HCT116 (cell line): ENCODE data around the gene SPPL2B. TPM values are rescaled to one million over a fixed set of nuclear protein-coding genes. Genes with fewer than 3 reads are reported as not detected.
"Not testable (repeated sequence)": the region's sequence is repeated elsewhere in the genome, so short reads cannot be mapped to it uniquely, and the experiment has no call there.

ENCODE experiments used
- ATAC-seq: fragments of 200-7000 bp; cut with Tn5 transposase; 2 replicates; pipeline ENCODE4 v1.9.1; 2020; ENCODE audit warnings: mild to moderate bottlenecking, moderate library complexity
- BruUV-seq: library from RNA; stranded (reverse); fragments of 400-500 nt; replicated peaks from 2 replicates; lab custom pipeline; 2021; lab: Mats Ljungman, UMichigan
- CTCF ChIA-PET: fragments of 300-600 bp; sonication (Branson Sonifier 250); formaldehyde crosslinking; loops from one replicate; lab custom pipeline; 2021; ENCODE audit warnings: antibody characterized with exemption; lab: Charles Lee
- POLR2A ChIA-PET: fragments of 300-600, 350-600 bp; sonication (Branson Sonifier 250); formaldehyde crosslinking; loops from one replicate; lab custom pipeline; 2021; ENCODE audit warnings: antibody characterized with exemption; lab: Charles Lee
- RAD21 ChIA-PET, 2 experiments: fragments of 300-600 bp; sonication (Branson Sonifier 250); formaldehyde crosslinking; loops; one replicate each; lab custom pipeline; 2023; ENCODE audit warnings: low total read pairs in 2 of 2; ENCODE audit not compliant: uncharacterized antibody in 2 of 2, unreplicated experiment in 2 of 2, low non-redundant PET in 1 of 2; lab: Charles Lee
- DNase-seq: peaks from one replicate; pipeline ENCODE4 v3.0.0-alpha.2; 2010; ENCODE audit warnings: low read depth, low spot score
- H2AFZ ChIP-seq: fragments of 200-600 bp; shearing (Covaris generic), sonication (generic); 2 replicates; pipeline ENCODE4 v1.6.1; 2017; ENCODE audit warnings: low read depth, mixed run types, mixed read lengths, antibody characterized with exemption, low read length; ENCODE audit not compliant: poor library complexity, severe bottlenecking
- H3K27ac ChIP-seq: 2 replicates; pipeline ENCODE4 v1.5.1; 2012; ENCODE audit warnings: low read depth, low read length
- H3K27me3 ChIP-seq: fragments of 200-600 bp; sonication (generic); 2 replicates; pipeline ENCODE4 v1.6.1; 2016; ENCODE audit warnings: mixed run types, low read length, mixed read lengths; ENCODE audit not compliant: insufficient read depth
- H3K36me3 ChIP-seq, 2 experiments: fragments of 200-500 bp in 1 of 2; fragments of 200-600 bp in 1 of 2; sonication (Bioruptor generic) in 1 of 2; sonication (generic) in 1 of 2; 2 replicates each; pipeline versions ENCODE4 v1.5.1 to v1.6.1; 2014 to 2016; ENCODE audit warnings: low read length in 2 of 2, inconsistent platforms in 1 of 2, mixed read lengths in 1 of 2, mixed run types in 1 of 2; ENCODE audit not compliant: insufficient read depth in 2 of 2, control insufficient read depth in 1 of 2
- H3K4me1 ChIP-seq, 2 experiments: fragments of 200-600 bp in 1 of 2; sonication (generic) in 1 of 2; 2 replicates each; pipeline versions ENCODE4 v1.5.1 to v1.6.1; 2012 to 2017; ENCODE audit warnings: low read length in 2 of 2, inconsistent platforms in 1 of 2, mild to moderate bottlenecking in 1 of 2, mixed read lengths in 1 of 2, mixed run types in 1 of 2, moderate library complexity in 1 of 2; ENCODE audit not compliant: insufficient read depth in 2 of 2, control insufficient read depth in 1 of 2
- H3K4me2 ChIP-seq: fragments of 200-600 bp; sonication (generic); 2 replicates; pipeline ENCODE4 v1.6.1; 2017; ENCODE audit warnings: mixed run types, low read length, mixed read lengths
- H3K4me3 ChIP-seq, 2 experiments: fragments of 200-600 bp in 1 of 2; sonication (generic) in 1 of 2; replicated peaks in 1 of 2; 2 replicates each; pipeline ENCODE4 v1.5.1; 2011 to 2016; ENCODE audit warnings: low read length in 2 of 2, control low read depth in 1 of 2, low read depth in 1 of 2, mild to moderate bottlenecking in 1 of 2, mixed read lengths in 1 of 2, mixed run types in 1 of 2
- H3K79me2 ChIP-seq: fragments of 200-600 bp; sonication (generic); 2 replicates; pipeline ENCODE4 v1.6.1; 2017; ENCODE audit warnings: mild to moderate bottlenecking, mixed run types, low read length, moderate library complexity, mixed read lengths; ENCODE audit not compliant: insufficient read depth
- H3K9ac ChIP-seq: fragments of 200-600 bp; sonication (generic); 2 replicates; pipeline ENCODE4 v1.6.1; 2016; ENCODE audit warnings: low read length, mixed read lengths
- H3K9me2 ChIP-seq: fragments of 200-600 bp; sonication (generic), shearing (Covaris generic); 2 replicates; pipeline ENCODE4 v1.6.1; 2017; ENCODE audit warnings: mixed run types, mild to moderate bottlenecking, moderate library complexity; ENCODE audit not compliant: insufficient read depth
- H3K9me3 ChIP-seq, 2 experiments: fragments of 200-500 bp in 1 of 2; fragments of 200-600 bp in 1 of 2; sonication (Bioruptor generic) in 1 of 2; sonication (generic) in 1 of 2; 2 replicates each; pipeline ENCODE4 v1.6.1; 2014 to 2017; ENCODE audit warnings: low read length in 2 of 2, mixed read lengths in 2 of 2, inconsistent platforms in 1 of 2, low read depth in 1 of 2, mild to moderate bottlenecking in 1 of 2, mixed run types in 1 of 2, moderate library complexity in 1 of 2; ENCODE audit not compliant: control insufficient read depth in 1 of 2, insufficient read depth in 1 of 2
- H4K20me1 ChIP-seq: fragments of 200-600 bp; sonication (generic), shearing (Covaris generic); 2 replicates; pipeline ENCODE4 v1.6.1; 2017; ENCODE audit warnings: mixed run types, mild to moderate bottlenecking, moderate library complexity; ENCODE audit not compliant: insufficient read depth
- ATF3 ChIP-seq: IDR thresholded peaks from 2 replicates; pipeline ENCODE4 v1.6.1; 2012
- CBX3 ChIP-seq: IDR thresholded peaks from 2 replicates; pipeline ENCODE4 v1.6.1; 2012; ENCODE audit warnings: low read depth
- EGR1 ChIP-seq: IDR thresholded peaks from 2 replicates; pipeline ENCODE4 v1.6.1; 2012; ENCODE audit warnings: low read depth
- EZH2 ChIP-seq: fragments of 200-600 bp; sonication (generic); IDR thresholded peaks from 2 replicates; pipeline ENCODE4 v1.6.1; 2017; ENCODE audit warnings: antibody characterized with exemption, mixed run types
- EZH2phosphoT487 ChIP-seq: fragments of 200-600 bp; IDR thresholded peaks from 2 replicates; pipeline ENCODE4 v1.6.1; 2018; ENCODE audit warnings: antibody characterized with exemption, borderline replicate concordance
- FOSL1 ChIP-seq: IDR thresholded peaks from 2 replicates; pipeline ENCODE4 v1.6.1; 2012; ENCODE audit warnings: low read depth
- JUND ChIP-seq: IDR thresholded peaks from 2 replicates; pipeline ENCODE4 v1.6.1; 2012
- POLR2AphosphoS5 ChIP-seq: IDR thresholded peaks from 2 replicates; pipeline ENCODE4 v1.6.1; 2011; ENCODE audit warnings: mild to moderate bottlenecking, low read depth, low read length, moderate library complexity
- SIN3A ChIP-seq: IDR thresholded peaks from 2 replicates; pipeline ENCODE4 v1.6.1; 2012; ENCODE audit warnings: low read depth
- SP1 ChIP-seq: IDR thresholded peaks from 2 replicates; pipeline ENCODE4 v1.6.1; 2012; ENCODE audit warnings: low read depth
- TCF7L2 ChIP-seq: IDR thresholded peaks from 2 replicates; pipeline ENCODE4 v1.7.0; 2011; ENCODE audit warnings: borderline replicate concordance, inconsistent platforms; ENCODE audit not compliant: insufficient read depth, insufficient read length; ENCODE audit errors: extremely low read depth
- ZNF274 ChIP-seq: fragments of 200-500 bp; sonication (Bioruptor generic); IDR thresholded peaks from 2 replicates; pipeline ENCODE4 v1.6.1; 2014; ENCODE audit warnings: mild to moderate bottlenecking, low read depth, low read length, inconsistent platforms
- intact Hi-C: fragments of 100-400 bp; cut with micrococcal nuclease; formaldehyde crosslinking; loops from 2 replicates; pipeline ENCODE4 v1.10.0; 2022
- total RNA-seq: library from RNA; stranded (reverse); gene quantifications from one replicate; pipeline ENCODE4 v1.2.1, GENCODE V29; 2021; ENCODE audit not compliant: unreplicated experiment
- TF ChIP-seq, protein P1 (sequence below): IDR thresholded peaks from 2 replicates; pipeline ENCODE4 v1.6.1; 2011; ENCODE audit warnings: mild to moderate bottlenecking, low read length, moderate library complexity; ENCODE audit not compliant: insufficient replicate concordance; ENCODE audit errors: extremely low read depth

The SPPL2B gene
- total RNA-seq, 1 experiment from 2014 or later: 83.1 TPM

DNA sequence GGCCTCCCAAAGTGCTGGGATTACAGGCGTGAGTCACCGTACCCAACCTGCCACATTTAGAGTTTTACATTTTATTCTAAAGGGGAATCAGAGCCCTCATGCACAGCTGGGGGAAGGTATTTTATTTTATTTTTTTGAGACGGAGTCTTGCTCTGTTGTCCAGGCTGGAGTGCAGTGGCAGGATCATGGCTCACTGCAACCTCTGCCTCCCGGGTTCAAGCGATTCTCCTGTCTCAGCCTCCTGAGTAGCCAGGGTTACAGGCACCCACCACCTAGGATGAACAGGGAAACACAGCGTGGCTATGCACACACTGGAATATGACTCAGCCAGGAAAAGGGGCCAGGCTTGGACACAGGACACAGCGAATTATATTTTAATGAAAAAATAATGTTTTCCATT is 68.7 kb downstream of the SPPL2B start:
- intact Hi-C loops, H3K79me2 ChIP-seq, H3K4me1 ChIP-seq, H4K20me1 ChIP-seq, H3K9me3 ChIP-seq, DNase-seq, H2AFZ ChIP-seq, H3K36me3 ChIP-seq, H3K9ac ChIP-seq, BruUV-seq, H3K9me2 ChIP-seq, H3K27me3 ChIP-seq, H3K4me2 ChIP-seq, RAD21 ChIA-PET, CTCF ChIA-PET, H3K4me3 ChIP-seq, ATAC-seq, POLR2A ChIA-PET, H3K27ac ChIP-seq: not testable (repeated sequence)

GRCh38 chr19:2398735-2399305 is 70.3 kb downstream of the SPPL2B start:
- Histone ChIP-seq H3K9ac (no peak overlapping the region), H3K9me2 (no peaks in the 10 kb centered on the region), H2AFZ (no peak overlapping the region), H3K27ac (no peak overlapping the region), H3K4me2 (no peak overlapping the region), H3K27me3 (no peaks in the 10 kb centered on the region), H3K4me1 (peaks cover 0 to 10% of the 10 kb centered on the region in 2 experiments; a peak in 2 of 4 replicates), H3K9me3 (no peaks in the 10 kb centered on the region), H3K4me3 (no peak overlapping the region), H3K79me2 (no peaks in the 10 kb centered on the region), H4K20me1 (no peaks in the 10 kb centered on the region), H3K36me3 (no peaks in the 10 kb centered on the region)
- BruUV-seq: no TSS peak
- ChIA-PET CTCF (no interaction called here), POLR2A (no interaction called here), RAD21 (no interaction called here)
- TF ChIP-seq SP1 (no peak), TCF7L2 (no peak), FOSL1 (no peak), EZH2 (no peak), SIN3A (no peak), EZH2phosphoT487 (no peak), POLR2AphosphoS5 (no peak), EGR1 (no peak), JUND (no peak), ATF3 (no peak), CBX3 (no peak), ZNF274 (no peak)
- TF ChIP-seq, protein P1, sequence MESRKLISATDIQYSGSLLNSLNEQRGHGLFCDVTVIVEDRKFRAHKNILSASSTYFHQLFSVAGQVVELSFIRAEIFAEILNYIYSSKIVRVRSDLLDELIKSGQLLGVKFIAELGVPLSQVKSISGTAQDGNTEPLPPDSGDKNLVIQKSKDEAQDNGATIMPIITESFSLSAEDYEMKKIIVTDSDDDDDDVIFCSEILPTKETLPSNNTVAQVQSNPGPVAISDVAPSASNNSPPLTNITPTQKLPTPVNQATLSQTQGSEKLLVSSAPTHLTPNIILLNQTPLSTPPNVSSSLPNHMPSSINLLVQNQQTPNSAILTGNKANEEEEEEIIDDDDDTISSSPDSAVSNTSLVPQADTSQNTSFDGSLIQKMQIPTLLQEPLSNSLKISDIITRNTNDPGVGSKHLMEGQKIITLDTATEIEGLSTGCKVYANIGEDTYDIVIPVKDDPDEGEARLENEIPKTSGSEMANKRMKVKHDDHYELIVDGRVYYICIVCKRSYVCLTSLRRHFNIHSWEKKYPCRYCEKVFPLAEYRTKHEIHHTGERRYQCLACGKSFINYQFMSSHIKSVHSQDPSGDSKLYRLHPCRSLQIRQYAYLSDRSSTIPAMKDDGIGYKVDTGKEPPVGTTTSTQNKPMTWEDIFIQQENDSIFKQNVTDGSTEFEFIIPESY: no peak
- ATAC-seq (no peak), DNase-seq (no peak)
- intact Hi-C loops: no loop called here
